HG02623 (cell line): ENCODE results near the gene DDR2.

ENCODE experiments used
- ATAC-seq: cut with Tn5 transposase; IDR thresholded peaks from one replicate; pipeline ENCODE4 v1.9.1; 2021; ENCODE audit warnings: moderate library complexity; ENCODE audit not compliant: unreplicated experiment

DDR2 gene

GRCh38 chr1:162694911-162695310 is 62.6 kb downstream of the DDR2 start:
- ATAC-seq: no peak

GRCh38 chr1:162695687-162696086 is 63.4 kb downstream of the DDR2 start:
- no peak for ATAC-seq

GRCh38 chr1:162696286-162696862 is 64.1 kb downstream of the DDR2 start:
- no peak for ATAC-seq

GRCh38 chr1:162697140-162697895 is 65.1 kb downstream of the DDR2 start:
- no peak for ATAC-seq

- ATAC-seq: no peak
These were observed 67.1 kb downstream of the DDR2 start for GRCh38 chr1:162699366-162699765.

- ATAC-seq: no peak
These were observed 67.9 kb downstream of the DDR2 start for GRCh38 chr1:162700131-162700530.

- no peak for ATAC-seq
These were observed 69.0 kb downstream of the DDR2 start for GRCh38 chr1:162701286-162701685.

GRCh38 chr1:162702628-162703027 is 70.4 kb downstream of the DDR2 start:
- no peak for ATAC-seq

- ATAC-seq: no peak
These were observed 71.4 kb downstream of the DDR2 start for GRCh38 chr1:162703708-162704107.

GRCh38 chr1:162704673-162705424 is 72.6 kb downstream of the DDR2 start:
- ATAC-seq: no peak

- ATAC-seq: no peak
These were observed 73.7 kb downstream of the DDR2 start for GRCh38 chr1:162706003-162706402.

- ATAC-seq: no peak
These were observed 74.3 kb downstream of the DDR2 start for GRCh38 chr1:162706606-162707005.

GRCh38 chr1:162708286-162708685 is 76.0 kb downstream of the DDR2 start:
- ATAC-seq: no peak

GRCh38 chr1:162709132-162709860 is 77.0 kb downstream of the DDR2 start:
- ATAC-seq: no peak

- ATAC-seq: no peak
These were observed 77.6 kb downstream of the DDR2 start for GRCh38 chr1:162709870-162710269.

- no peak for ATAC-seq
These were observed 78.1 kb downstream of the DDR2 start for GRCh38 chr1:162710345-162710744.

GRCh38 chr1:162710780-162711465 is 78.7 kb downstream of the DDR2 start:
- no peak for ATAC-seq

- no peak for ATAC-seq
These were observed 80.2 kb downstream of the DDR2 start for GRCh38 chr1:162712317-162713029.

GRCh38 chr1:162716123-162716522 is 83.9 kb downstream of the DDR2 start:
- ATAC-seq: no peak

- no peak for ATAC-seq
These were observed 84.3 kb downstream of the DDR2 start for GRCh38 chr1:162716552-162716951.
